GM12872 (cell line): ENCODE measurements around the gene PLOD3.

ENCODE experiments used
- CTCF ChIP-seq: IDR thresholded peaks from 3 replicates; pipeline ENCODE4 v1.5.1; 2011; ENCODE audit warnings: low read depth, mild to moderate bottlenecking, low read length, moderate library complexity; ENCODE audit not compliant: insufficient read depth

Gene PLOD3

DNA sequence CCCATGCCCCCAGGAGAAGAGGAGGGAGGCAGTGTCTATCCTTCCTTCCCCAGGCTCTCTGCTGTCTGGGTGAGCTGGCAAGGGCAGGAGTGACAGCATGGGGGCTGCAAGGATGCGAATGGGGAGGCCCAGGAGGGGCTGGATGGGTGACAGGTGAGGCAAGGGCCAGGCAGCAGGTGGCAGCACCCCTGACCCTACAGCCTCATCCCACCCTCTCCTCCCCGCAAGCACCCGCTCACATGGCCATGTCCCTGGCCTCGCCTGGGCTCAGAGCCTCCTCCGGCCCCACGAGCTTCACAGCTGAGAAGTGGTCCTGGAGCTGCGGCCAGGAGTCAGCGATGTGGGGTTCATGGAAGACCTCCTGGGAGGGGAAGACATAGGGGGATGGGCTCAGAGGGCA lies 5.4 kb downstream of the PLOD3 start:
- no peak for TF ChIP-seq CTCF

- no peak for TF ChIP-seq CTCF
These were observed 5.9 kb downstream of the PLOD3 start for GRCh38 chr7:101211501-101211900.

GRCh38 chr7:101210143-101210542 lies 7.2 kb downstream of the PLOD3 start:
- no peak for TF ChIP-seq CTCF

DNA sequence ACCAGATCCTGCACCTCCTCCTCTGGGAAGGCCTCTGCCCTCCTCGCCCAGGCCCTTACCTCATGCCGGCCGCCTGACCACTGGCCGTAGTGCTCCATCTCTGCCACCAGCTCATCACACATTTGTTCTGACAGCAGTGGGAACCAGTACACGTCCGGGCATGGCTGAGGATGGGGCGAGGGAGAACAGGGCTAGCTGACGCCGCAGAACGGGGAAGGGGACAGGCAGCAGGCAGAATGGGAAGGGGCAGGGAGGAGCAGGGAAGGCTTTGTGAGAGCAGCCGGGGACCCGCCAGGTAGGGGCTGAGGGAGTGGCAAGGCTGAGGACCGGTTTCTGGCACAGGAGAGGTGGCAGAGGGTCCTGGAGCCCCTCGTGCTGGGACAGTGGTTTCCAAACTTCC lies 8.6 kb downstream of the PLOD3 start:
- TF ChIP-seq CTCF: no peak

DNA sequence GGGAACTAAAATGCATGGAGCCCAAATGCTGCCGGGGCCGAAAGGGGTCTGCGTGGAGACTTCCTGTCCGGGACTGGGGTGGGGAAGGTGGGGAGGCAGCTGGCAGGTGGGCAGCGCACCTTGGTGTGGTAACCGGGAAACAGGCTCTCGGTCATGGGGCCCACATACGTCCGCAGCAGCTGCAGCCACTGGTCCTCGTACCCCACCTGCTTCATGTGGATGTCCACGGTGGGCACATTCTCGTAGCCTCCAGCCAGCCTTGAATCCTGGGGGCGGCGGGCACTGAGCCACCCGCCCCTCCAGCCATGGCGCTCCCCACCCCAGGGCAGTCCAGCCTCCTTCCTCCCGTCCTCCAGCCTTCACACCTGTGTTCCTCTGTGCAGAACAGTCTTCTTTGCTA lies 9.9 kb downstream of the PLOD3 start:
- TF ChIP-seq CTCF: no peak

DNA sequence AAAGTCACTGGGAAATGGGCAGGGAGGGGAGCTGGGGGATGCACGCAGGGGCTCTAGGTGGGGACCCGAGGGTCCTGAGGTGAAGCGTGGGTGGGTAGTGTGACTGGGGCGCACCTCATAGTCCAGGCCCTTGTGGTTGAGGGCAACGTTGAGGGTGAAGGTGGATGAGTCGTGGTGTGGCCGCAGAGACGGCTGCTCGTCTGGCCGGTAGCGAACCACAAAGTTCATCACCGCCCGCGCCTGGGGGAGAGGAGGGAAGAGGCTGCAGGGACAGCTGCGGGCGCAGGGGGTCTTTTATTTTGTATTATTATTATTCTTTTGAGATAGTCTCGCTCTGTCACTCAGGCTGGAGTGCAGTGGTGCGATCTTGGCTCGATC lies 10.7 kb downstream of the PLOD3 start:
- TF ChIP-seq CTCF: no peak

- no peak for TF ChIP-seq CTCF
These were observed 11.3 kb downstream of the PLOD3 start for GRCh38 chr7:101205901-101206664.
